ENCODE measurements around the gene AGK. TPM values are rescaled to one million over a fixed set of nuclear protein-coding genes. Genes with fewer than 3 reads are reported as not detected.

Gene AGK
- total RNA-seq, 1 experiment from 2014 or later: 41.9 TPM

- no peaks in the 10 kb centered on the region for H3K27me3 ChIP-seq (replicated peaks; ENCODE audit: insufficient read depth, low read depth, low read length, poor library complexity)
- no peak for DNase-seq (ENCODE audit: low spot score)
- H3K27ac ChIP-seq (ENCODE audit: low read depth, low read length, poor library complexity, severe bottlenecking): no peak overlapping the region
- no peaks in the 10 kb centered on the region for H3K9me3 ChIP-seq (ENCODE audit: low read depth, low read length, poor library complexity, severe bottlenecking)
- TF ChIP-seq CTCF (conservative IDR thresholded peaks at IDR 0.05; ENCODE audit: low read depth, low read length) (no peak), EZH2 (IDR thresholded peaks at IDR 0.05; ENCODE audit: borderline replicate concordance, low read depth, low read length, poor library complexity, severe bottlenecking) (no peak)
- POLR2A ChIA-PET (ENCODE audit: low non-redundant PET): no interaction called here
- H3K4me1 ChIP-seq (ENCODE audit: insufficient read depth, low read length, poor library complexity, severe bottlenecking): no peaks in the 10 kb centered on the region
- peaks cover 7% of the 10 kb centered on the region for H3K36me3 ChIP-seq (ENCODE audit: insufficient read depth, low read length, poor library complexity, severe bottlenecking)
- H3K4me3 ChIP-seq (ENCODE audit: low read depth, low read length, poor library complexity, severe bottlenecking): no peak overlapping the region
- CTCF ChIA-PET: no interaction called here
- no TSS peak for BruUV-seq (replicated peaks)
- intact Hi-C loops (cut with micrococcal nuclease; ENCODE audit: unreplicated experiment): loop anchor here (5.0 kb wide), 1 partner anchor 579 kb away; the partner anchor contains the start of gene TMEM178B
Observed at GRCh38 chr7:141651417-141651816, 100.2 kb downstream of the AGK start.

GRCh38 chr7:141652691-141653090 is 101.5 kb downstream of the AGK start:
- no peak overlapping the region for H3K27ac ChIP-seq (ENCODE audit: low read depth, low read length, poor library complexity, severe bottlenecking)
- H3K9me3 ChIP-seq (ENCODE audit: low read depth, low read length, poor library complexity, severe bottlenecking): no peaks in the 10 kb centered on the region
- peaks cover 7% of the 10 kb centered on the region for H3K36me3 ChIP-seq (ENCODE audit: insufficient read depth, low read length, poor library complexity, severe bottlenecking)
- TF ChIP-seq EZH2 (IDR thresholded peaks at IDR 0.05; ENCODE audit: borderline replicate concordance, low read depth, low read length, poor library complexity, severe bottlenecking): no peak
- no peak for TF ChIP-seq CTCF (conservative IDR thresholded peaks at IDR 0.05; ENCODE audit: low read depth, low read length)
- intact Hi-C loops (cut with micrococcal nuclease; ENCODE audit: unreplicated experiment): loop anchor here (5.0 kb wide), 1 partner anchor 580 kb away; the partner anchor contains the start of gene TMEM178B
- H3K4me3 ChIP-seq (ENCODE audit: low read depth, low read length, poor library complexity, severe bottlenecking): no peak overlapping the region
- ChIA-PET POLR2A (ENCODE audit: low non-redundant PET) (no interaction called here), CTCF (no interaction called here)
- BruUV-seq (replicated peaks): no TSS peak
- no peak for DNase-seq (ENCODE audit: low spot score)
- H3K4me1 ChIP-seq (ENCODE audit: insufficient read depth, low read length, poor library complexity, severe bottlenecking): no peaks in the 10 kb centered on the region
- H3K27me3 ChIP-seq (replicated peaks; ENCODE audit: insufficient read depth, low read depth, low read length, poor library complexity): no peaks in the 10 kb centered on the region

- ChIA-PET POLR2A (ENCODE audit: low non-redundant PET) (no interaction called here), CTCF (interaction anchor here (0.6 to 1.0 kb wide), 3 partner anchors 28 to 131 kb away, joined by 3 to 10 read pairs (median 5); partner anchors contain the start of gene SSBP1)
- intact Hi-C loops (cut with micrococcal nuclease; ENCODE audit: unreplicated experiment): loop anchor here (1.0 to 5.0 kb wide), 3 partner anchors 84 to 582 kb away; partner anchors contain the start of genes SSBP1 and TMEM178B
- DNase-seq (ENCODE audit: low spot score): peak; percentile 83
- H3K9me3 ChIP-seq (ENCODE audit: low read depth, low read length, poor library complexity, severe bottlenecking): no peaks in the 10 kb centered on the region
- H3K36me3 ChIP-seq (ENCODE audit: insufficient read depth, low read length, poor library complexity, severe bottlenecking): peaks cover 7% of the 10 kb centered on the region
- BruUV-seq (replicated peaks): no TSS peak
- no peak overlapping the region for H3K27ac ChIP-seq (ENCODE audit: low read depth, low read length, poor library complexity, severe bottlenecking)
- TF ChIP-seq EZH2 (IDR thresholded peaks at IDR 0.05; ENCODE audit: borderline replicate concordance, low read depth, low read length, poor library complexity, severe bottlenecking) (no peak), CTCF (conservative IDR thresholded peaks at IDR 0.05; ENCODE audit: low read depth, low read length) (peak; percentile 81)
- H3K4me1 ChIP-seq (ENCODE audit: insufficient read depth, low read length, poor library complexity, severe bottlenecking): no peaks in the 10 kb centered on the region
- no peak overlapping the region for H3K4me3 ChIP-seq (ENCODE audit: low read depth, low read length, poor library complexity, severe bottlenecking)
- H3K27me3 ChIP-seq (replicated peaks; ENCODE audit: insufficient read depth, low read depth, low read length, poor library complexity): no peaks in the 10 kb centered on the region
Observed at GRCh38 chr7:141654551-141654950, 103.3 kb downstream of the AGK start.

Data from A673 (cell line).